GM23338 (cell line): Measurements from ENCODE around the gene RNF220. TPM values are rescaled to one million over a fixed set of nuclear protein-coding genes. Genes with fewer than 3 reads are reported as not detected.

Experiments
- ATAC-seq: fragments of 200-7000 bp; cut with Tn5 transposase; 3 replicates; pipeline ENCODE4 v1.9.1; 2020
- DNase-seq: peaks from one replicate; pipeline ENCODE4 v3.0.0-alpha.2; 2015; ENCODE audit warnings: low spot score
- H2AFZ ChIP-seq: fragments of 200-600 bp; sonication (generic); 2 replicates; pipeline ENCODE4 v1.8.0; 2016; ENCODE audit warnings: antibody characterized with exemption, mild to moderate bottlenecking, moderate library complexity
- H3F3A ChIP-seq: fragments of 200-600 bp; sonication (generic); replicated peaks from 2 replicates; pipeline ENCODE4 v1.8.0; 2017; ENCODE audit warnings: antibody characterized with exemption, mixed run types, low read depth
- H3K27ac ChIP-seq: fragments of 200-600 bp; sonication (generic); 2 replicates; pipeline ENCODE4 v1.6.1; 2016; ENCODE audit warnings: low read depth
- H3K27me3 ChIP-seq: fragments of 200-600 bp; sonication (generic); 2 replicates; pipeline ENCODE4 v1.8.0; 2016; ENCODE audit warnings: mild to moderate bottlenecking, mixed run types, moderate library complexity; ENCODE audit not compliant: insufficient read depth
- H3K36me3 ChIP-seq: fragments of 200-600 bp; sonication (generic); 2 replicates; pipeline ENCODE4 v1.8.0; 2016; ENCODE audit warnings: mild to moderate bottlenecking; ENCODE audit not compliant: insufficient read depth
- H3K4me1 ChIP-seq: fragments of 200-600 bp; sonication (generic); 2 replicates; pipeline ENCODE4 v1.8.0; 2016; ENCODE audit warnings: mild to moderate bottlenecking, moderate library complexity; ENCODE audit not compliant: insufficient read depth
- H3K4me2 ChIP-seq: fragments of 200-600 bp; sonication (generic); 2 replicates; pipeline ENCODE4 v1.7.1; 2017; ENCODE audit warnings: mixed run types
- H3K4me3 ChIP-seq: fragments of 200-600 bp; sonication (generic); 2 replicates; pipeline ENCODE4 v1.6.1; 2016; ENCODE audit warnings: mixed run types
- H3K79me2 ChIP-seq: fragments of 200-600 bp; sonication (generic); replicated peaks from 2 replicates; pipeline ENCODE4 v1.8.0; 2017; ENCODE audit warnings: mild to moderate bottlenecking; ENCODE audit not compliant: insufficient read depth
- H3K9me2 ChIP-seq: fragments of 200-600 bp; sonication (generic); 2 replicates; pipeline ENCODE4 v1.8.0; 2017; ENCODE audit not compliant: insufficient read depth
- H4K20me1 ChIP-seq: fragments of 200-600 bp; sonication (generic); replicated peaks from 2 replicates; pipeline ENCODE4 v1.8.0; 2017; ENCODE audit warnings: mild to moderate bottlenecking; ENCODE audit not compliant: insufficient read depth
- H3K27ac Mint-ChIP-seq: 2 replicates; pipeline ENCODE4 v1.8.0; 2020; ENCODE audit warnings: inconsistent platforms, mild to moderate bottlenecking, moderate library complexity, mixed read lengths
- H3K27me3 Mint-ChIP-seq: 3 replicates; pipeline ENCODE4 v1.8.0; 2022; ENCODE audit warnings: low read depth, mild to moderate bottlenecking, moderate library complexity, mixed read lengths, inconsistent platforms; ENCODE audit not compliant: insufficient read depth, poor library complexity
- H3K36me3 Mint-ChIP-seq: 3 replicates; pipeline ENCODE4 v1.8.0; 2021; ENCODE audit warnings: low read depth, mild to moderate bottlenecking, inconsistent platforms, moderate library complexity, mixed read lengths
- H3K4me1 Mint-ChIP-seq: 3 replicates; pipeline ENCODE4 v1.8.0; 2020; ENCODE audit warnings: mild to moderate bottlenecking, inconsistent platforms, mixed read lengths
- H3K4me3 Mint-ChIP-seq: 3 replicates; pipeline ENCODE4 v1.8.0; 2021; ENCODE audit warnings: moderate library complexity, mild to moderate bottlenecking, inconsistent platforms, mixed read lengths
- H3K9me3 Mint-ChIP-seq: 3 replicates; pipeline ENCODE4 v1.8.0; 2020; ENCODE audit warnings: moderate library complexity, mild to moderate bottlenecking, inconsistent platforms, mixed read lengths
- CREB1 ChIP-seq: fragments of 250-450 bp; sonication (Bioruptor Pico); IDR thresholded peaks from 2 replicates; pipeline ENCODE4 v1.5.0; 2020; ENCODE audit warnings: low read depth, mild to moderate bottlenecking, moderate library complexity
- CTCF ChIP-seq, 2 experiments: fragments of 200-600 bp in 1 of 2; sonication (generic) in 1 of 2; conservative IDR thresholded peaks; 2 replicates each; pipeline versions ENCODE4 v1.5.1 to v1.6.1; 2016 to 2017; ENCODE audit warnings: antibody characterized with exemption in 2 of 2, low read depth in 2 of 2, mild to moderate bottlenecking in 2 of 2, moderate library complexity in 1 of 2
- ETS1 ChIP-seq: IDR thresholded peaks from 2 replicates; pipeline ENCODE4 v1.6.1; 2016; ENCODE audit warnings: antibody characterized with exemption
- EZH2 ChIP-seq: fragments of 200-600 bp; sonication (generic); IDR thresholded peaks from one replicate; pipeline ENCODE4 v1.8.0; 2017; ENCODE audit warnings: antibody characterized with exemption, mild to moderate bottlenecking, low read depth; ENCODE audit not compliant: unreplicated experiment
- EZH2phosphoT487 ChIP-seq: fragments of 200-600 bp; sonication (generic); IDR thresholded peaks from one replicate; pipeline ENCODE4 v1.8.1; 2018; ENCODE audit warnings: antibody characterized with exemption; ENCODE audit not compliant: unreplicated experiment
- JUNB ChIP-seq: IDR thresholded peaks from one replicate; pipeline ENCODE4 v1.6.1; 2016; ENCODE audit warnings: antibody characterized with exemption; ENCODE audit not compliant: unreplicated experiment
- NANOG ChIP-seq: IDR thresholded peaks from 2 replicates; pipeline ENCODE4 v1.6.1; 2016; ENCODE audit warnings: antibody characterized with exemption, borderline replicate concordance
- POLR2AphosphoS5 ChIP-seq: IDR thresholded peaks from 2 replicates; pipeline ENCODE4 v1.6.1; 2016; ENCODE audit warnings: antibody characterized with exemption, low read depth
- STAT1 ChIP-seq: IDR thresholded peaks from one replicate; pipeline ENCODE4 v1.6.1; 2016; ENCODE audit warnings: antibody characterized with exemption; ENCODE audit not compliant: unreplicated experiment
- ZNF114 ChIP-seq: fragments of 250-450 bp; sonication (Bioruptor Pico); IDR thresholded peaks from 2 replicates; pipeline ENCODE4 v1.5.0; 2020; ENCODE audit warnings: mild to moderate bottlenecking, moderate library complexity
- ZNF331 ChIP-seq: fragments of 250-450 bp; sonication (Bioruptor Pico); IDR thresholded peaks from 2 replicates; pipeline ENCODE4 v1.5.0; 2020; ENCODE audit warnings: low read depth, mild to moderate bottlenecking, moderate library complexity
- ZNF462 ChIP-seq: fragments of 250-450 bp; sonication (Bioruptor Pico); IDR thresholded peaks from 2 replicates; pipeline ENCODE4 v1.5.0; 2020; ENCODE audit warnings: mild to moderate bottlenecking, moderate library complexity
- polyA plus RNA-seq: library from polyadenylated mRNA; unstranded; fragments of >200 nt; fragmentation: Nextera tagmentation; extraction: Ambion mirVana; gene quantifications from 2 replicates; pipeline ENCODE4 v1.2.1, GENCODE V29; 2016
- total RNA-seq: library from RNA; depleted of rRNA; stranded (reverse); fragments of >200 nt; shearing (Covaris generic); gene quantifications from 2 replicates; pipeline ENCODE4 v1.2.3, GENCODE V29; 2014

The RNF220 gene
- total and polyA plus RNA-seq, 2 experiments from 2014 or later = 72.8 to 168 TPM

GRCh38 chr1:44652445-44653106 lies 247.5 kb downstream of the RNF220 start:
- Histone ChIP-seq H3K4me1 (peaks cover 14% of the 10 kb centered on the region; the same call in 1 of the 2 replicates), H3K4me2 (no peak overlapping the region), H2AFZ (no peak overlapping the region), H3K4me3 (no peak overlapping the region), H3K79me2 (no peaks in the 10 kb centered on the region), H3K9me2 (no peaks in the 10 kb centered on the region), H4K20me1 (peaks cover 12% of the 10 kb centered on the region), H3K27me3 (no peaks in the 10 kb centered on the region), H3F3A (peaks cover 10% of the 10 kb centered on the region; the same call in 1 of the 2 replicates), H3K36me3 (peaks cover 7% of the 10 kb centered on the region; the same call in 1 of the 2 replicates), H3K27ac (peak overlapping the region; percentile 84; the same call in 1 of the 2 replicates)
- ATAC-seq (peak; percentile 79), DNase-seq (peak; percentile 86)
- Mint-ChIP-seq H3K4me3 (no peak overlapping the region), H3K36me3 (peaks cover 32% of the 10 kb centered on the region), H3K27me3 (peaks cover 13% of the 10 kb centered on the region), H3K27ac (0 out of 2 replicates have a peak overlapping the region, but pooled peaks have one; percentile 28), H3K4me1 (peaks cover 41% of the 10 kb centered on the region), H3K9me3 (no peaks in the 10 kb centered on the region)
- TF ChIP-seq STAT1 (no peak), CREB1 (CRISPR knock-in tag) (0 out of 2 replicates have a peak, but pooled peaks have one; percentile 18), ZNF462 (CRISPR knock-in tag) (no peak), ETS1 (no peak), POLR2AphosphoS5 (no peak; the same call in none of the 2 replicates), CTCF (conservative IDR thresholded peaks at IDR 0.05; ENCODE audit: low read depth in 2 of 2) (peak; percentile 96 to 99), ZNF331 (CRISPR knock-in tag) (no peak), NANOG (no peak), JUNB (no peak), ZNF114 (CRISPR knock-in tag) (no peak), EZH2phosphoT487 (no peak), EZH2 (no peak)
